Kidney (tissue), 14 donors: ENCODE results near the gene C22orf15. TPM values are rescaled to one million over a fixed set of nuclear protein-coding genes. Genes with fewer than 3 reads are reported as not detected.

Experiments
- DNase-seq, 5 donors: peaks; one replicate each; pipeline ENCODE4 v3.0.0-alpha.2; 2013 to 2020
- FAIRE-seq: peaks from 2 replicates; lab custom pipeline; 2012; peaks lifted over from hg19 to GRCh38; lab: Jason Lieb, UNC
- H3K27ac ChIP-seq, 2 donors: one replicate each; pipeline ENCODE4 v1.7.0; 2013; ENCODE audit warnings: low read depth in 2 of 2, low read length in 2 of 2, inconsistent platforms in 1 of 2
- H3K27me3 ChIP-seq: one replicate; pipeline ENCODE4 v1.7.1; 2013; ENCODE audit warnings: low read length, inconsistent platforms; ENCODE audit not compliant: control insufficient read depth, insufficient read depth
- H3K36me3 ChIP-seq, 3 donors: one replicate each; pipeline versions ENCODE4 v1.7.0 to v1.7.1; 2013; ENCODE audit warnings: low read length in 3 of 3, control low read depth in 1 of 3, inconsistent platforms in 1 of 3; ENCODE audit not compliant: insufficient read depth in 3 of 3, control insufficient read depth in 2 of 3
- H3K4me1 ChIP-seq, 3 donors: one replicate each; pipeline versions ENCODE4 v1.7.0 to v1.7.1; 2013; ENCODE audit warnings: low read length in 3 of 3, inconsistent platforms in 1 of 3, low read depth in 1 of 3; ENCODE audit not compliant: control insufficient read depth in 2 of 3, insufficient read depth in 2 of 3
- H3K4me3 ChIP-seq, 3 donors: one replicate each; pipeline versions ENCODE4 v1.7.0 to v1.8.1; 2013; ENCODE audit warnings: low read length in 3 of 3, control low read depth in 1 of 3, inconsistent platforms in 1 of 3
- H3K9ac ChIP-seq, 3 donors: one replicate each; pipeline versions ENCODE4 v1.7.0 to v1.7.1; 2013; ENCODE audit warnings: low read length in 3 of 3, control low read depth in 1 of 3, inconsistent platforms in 1 of 3
- H3K9me3 ChIP-seq, 3 donors: one replicate each; pipeline versions ENCODE4 v1.7.0 to v1.7.1; 2013; ENCODE audit warnings: low read length in 3 of 3, control low read depth in 1 of 3, inconsistent platforms in 1 of 3; ENCODE audit not compliant: control insufficient read depth in 2 of 3, insufficient read depth in 1 of 3
- intact Hi-C: fragments of 100-400 bp; cut with DNase I; formaldehyde crosslinking; loops from one replicate; pipeline ENCODE4 v1.11.1; 2022
- polyA plus RNA-seq: library from polyadenylated mRNA; stranded (reverse); fragments of 350-450 nt; fragmentation: Illumina TruSeq; extraction: RNeasy Lipid Tissue Mini Kit (QIAGEN cat#74804); gene quantifications from one replicate; pipeline ENCODE4 v1.2.3, GENCODE V29; 2014; ENCODE audit warnings: low read depth, low replicate concordance; ENCODE audit not compliant: insufficient read depth
- total RNA-seq: library from RNA; stranded (reverse); fragmentation: NEBNext Ultra II Directional; extraction: Animal tissue kit (Norgen Biotek cat#: 25700); gene quantifications from one replicate; pipeline ENCODE4 v1.2.1, GENCODE V29; 2021
- TF ChIP-seq, protein P1 (sequence below): IDR thresholded peaks from 3 replicates; pipeline ENCODE4 v1.5.1; 2012; ENCODE audit warnings: mild to moderate bottlenecking, moderate library complexity, borderline replicate concordance; ENCODE audit not compliant: insufficient read depth; ENCODE audit errors: extremely low read depth
- donor health status: control.
- donor health status: control.
- donor health status: control.
- donor health status: control.
- donor health status: control.
- donor health status: DM: yes; HTN: yes; CAD: no.
- donor health status: Normal renal cell carcinoma (clear cell type).

The C22orf15 gene
- total and polyA plus RNA-seq, 2 donors from 2014 or later, result not detected

GRCh38 chr22:23780146-23780748 lies 17.5 kb downstream of the C22orf15 start:
- intact Hi-C loops, result no loop called here
- H3K27ac ChIP-seq, result no peak overlapping the region
- peaks cover 0 to 20% (median 15%) of the 10 kb centered on the region in 3 donors for H3K4me1 ChIP-seq
- H3K4me3 ChIP-seq, result no peak overlapping the region
- DNase-seq, result no peak
- FAIRE-seq, result no peak
- H3K9ac ChIP-seq, result no peak overlapping the region
- H3K9me3 ChIP-seq, result no peaks in the 10 kb centered on the region
- TF ChIP-seq, protein P1, sequence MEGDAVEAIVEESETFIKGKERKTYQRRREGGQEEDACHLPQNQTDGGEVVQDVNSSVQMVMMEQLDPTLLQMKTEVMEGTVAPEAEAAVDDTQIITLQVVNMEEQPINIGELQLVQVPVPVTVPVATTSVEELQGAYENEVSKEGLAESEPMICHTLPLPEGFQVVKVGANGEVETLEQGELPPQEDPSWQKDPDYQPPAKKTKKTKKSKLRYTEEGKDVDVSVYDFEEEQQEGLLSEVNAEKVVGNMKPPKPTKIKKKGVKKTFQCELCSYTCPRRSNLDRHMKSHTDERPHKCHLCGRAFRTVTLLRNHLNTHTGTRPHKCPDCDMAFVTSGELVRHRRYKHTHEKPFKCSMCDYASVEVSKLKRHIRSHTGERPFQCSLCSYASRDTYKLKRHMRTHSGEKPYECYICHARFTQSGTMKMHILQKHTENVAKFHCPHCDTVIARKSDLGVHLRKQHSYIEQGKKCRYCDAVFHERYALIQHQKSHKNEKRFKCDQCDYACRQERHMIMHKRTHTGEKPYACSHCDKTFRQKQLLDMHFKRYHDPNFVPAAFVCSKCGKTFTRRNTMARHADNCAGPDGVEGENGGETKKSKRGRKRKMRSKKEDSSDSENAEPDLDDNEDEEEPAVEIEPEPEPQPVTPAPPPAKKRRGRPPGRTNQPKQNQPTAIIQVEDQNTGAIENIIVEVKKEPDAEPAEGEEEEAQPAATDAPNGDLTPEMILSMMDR, result no peak
- H3K36me3 ChIP-seq, result no peaks in the 10 kb centered on the region
- no peaks in the 10 kb centered on the region for H3K27me3 ChIP-seq

DNA sequence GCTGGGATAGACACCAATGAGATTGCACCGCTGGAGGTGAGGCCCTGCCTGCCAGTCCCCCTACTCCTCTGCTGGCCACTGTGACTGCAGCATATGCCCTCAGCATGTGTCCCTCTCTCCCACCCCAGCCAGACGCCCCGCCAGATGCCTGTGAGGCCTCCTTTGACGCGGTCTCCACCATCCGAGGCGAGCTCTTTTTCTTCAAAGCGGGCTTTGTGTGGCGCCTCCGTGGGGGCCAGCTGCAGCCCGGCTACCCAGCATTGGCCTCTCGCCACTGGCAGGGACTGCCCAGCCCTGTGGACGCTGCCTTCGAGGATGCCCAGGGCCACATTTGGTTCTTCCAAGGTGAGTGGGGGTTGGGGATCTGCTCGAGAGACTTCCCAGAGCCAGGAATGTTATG lies 18.3 kb downstream of the C22orf15 start:
- H3K9ac ChIP-seq, result no peak overlapping the region
- H3K4me3 ChIP-seq, result no peak overlapping the region
- H3K27me3 ChIP-seq, result no peaks in the 10 kb centered on the region
- no peaks in the 10 kb centered on the region for H3K36me3 ChIP-seq
- no peak overlapping the region for H3K27ac ChIP-seq
- DNase-seq (no peak), FAIRE-seq (no peak)
- intact Hi-C loops, result no loop called here
- TF ChIP-seq, protein P1, result no peak
- H3K9me3 ChIP-seq, result no peaks in the 10 kb centered on the region
- H3K4me1 ChIP-seq, result peaks cover 0 to 20% (median 15%) of the 10 kb centered on the region in 3 donors

- Histone ChIP-seq H3K9me3 (no peaks in the 10 kb centered on the region), H3K27me3 (no peaks in the 10 kb centered on the region), H3K4me1 (peaks cover 0 to 26% (median 20%) of the 10 kb centered on the region in 3 donors), H3K36me3 (no peaks in the 10 kb centered on the region), H3K9ac (no peak overlapping the region), H3K27ac (no peak overlapping the region), H3K4me3 (no peak overlapping the region)
- intact Hi-C loops, result no loop called here
- DNase-seq, result no peak
- FAIRE-seq, result no peak
- TF ChIP-seq, protein P1, result no peak
Measured at GRCh38 chr22:23781511-23782183, 18.9 kb downstream of the C22orf15 start.
